Adipose tissue (tissue), 3 donors: ENCODE results near the gene CCDC85B. TPM values are rescaled to one million over a fixed set of nuclear protein-coding genes. Genes with fewer than 3 reads are reported as not detected.

Experiments
- H3K27ac ChIP-seq: one replicate; pipeline ENCODE4 v1.5.1; 2013; ENCODE audit warnings: low read depth, low read length
- WGBS, 3 donors: extraction: QIAGEN DNeasy Blood & Tissue Kit; methylation state at CpG; one replicate each; pipeline ENCODE4 v1.1.7; 2013; 5-methylcytosine and 5-hydroxymethylcytosine counted together
- polyA plus RNA-seq, 3 donors: library from polyadenylated mRNA; stranded (reverse); fragments of 200-250 nt; gene quantifications; one replicate each; pipeline ENCODE4 v1.2.3, GENCODE V29; 2013
- donor health status: healthy with polysubstance abuse.
- donor health status: Bipolar disorder and iron deficiency.
- donor health status: healthy.

CCDC85B gene
- polyA plus RNA-seq, 3 donors: 18.1 to 75.3 (median 28.1) TPM

DNA sequence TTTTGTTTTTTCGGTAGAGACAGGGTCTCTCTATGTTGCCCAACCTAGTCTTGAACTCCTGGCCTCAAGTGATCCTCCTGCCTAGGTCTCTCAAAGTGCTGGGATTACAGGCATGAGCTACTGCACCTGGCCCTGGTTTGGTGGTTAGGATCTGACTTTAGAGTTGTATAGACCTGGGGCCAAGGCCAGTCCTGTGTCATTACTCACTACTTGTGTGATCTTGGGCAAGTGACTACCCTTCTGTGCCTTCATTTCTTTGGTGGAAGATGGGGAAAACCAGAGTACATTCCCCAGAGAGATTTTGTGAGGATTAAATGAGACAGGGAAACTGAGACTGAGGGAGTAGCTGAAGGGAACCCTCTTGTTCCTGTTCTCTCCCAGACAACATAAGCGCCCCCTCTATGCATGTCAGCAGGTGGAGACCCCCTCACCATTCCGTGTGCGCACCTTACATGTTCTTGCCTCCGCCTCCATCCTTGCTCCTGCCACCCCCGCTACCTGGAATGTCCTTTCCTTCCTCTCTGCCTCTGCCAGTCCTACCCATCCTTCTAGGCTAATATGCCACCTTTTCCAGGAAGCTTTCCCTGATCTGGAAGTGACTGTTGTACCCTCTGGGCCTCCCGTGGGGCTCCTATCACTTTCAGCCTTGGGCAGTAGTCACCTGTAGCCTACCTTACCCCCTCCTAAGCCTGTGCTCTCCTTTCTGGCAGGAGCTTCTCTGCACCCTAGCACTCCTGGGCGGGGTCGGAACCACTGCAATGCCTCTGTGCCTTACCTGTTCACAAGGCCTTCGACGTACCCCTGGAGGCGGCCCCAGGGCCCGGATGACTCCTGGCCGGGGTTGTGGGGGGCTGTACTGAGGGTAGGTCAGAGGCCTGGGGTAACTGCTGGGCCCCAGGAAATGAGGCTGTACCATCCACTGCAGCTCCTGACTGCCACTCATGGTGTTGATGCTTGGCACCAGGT is 5.8 kb downstream of the CCDC85B start:
- 87 to 94% (median 94%) methylated on average over 14 of the region's 14 CpGs for WGBS, 3 donors
- H3K27ac ChIP-seq: no peak overlapping the region

GRCh38 chr11:65897020-65897471 is 6.6 kb downstream of the CCDC85B start:
- no peak overlapping the region for H3K27ac ChIP-seq
- 86 to 94% (median 93%) methylated on average over 4 of the region's 4 CpGs for WGBS, 3 donors

GRCh38 chr11:65898656-65899355 is 8.3 kb downstream of the CCDC85B start:
- 25 to 41% (median 27%) methylated on average over 16 to 28 of the region's 28 CpGs for WGBS, 3 donors
- H3K27ac ChIP-seq: no peak overlapping the region

DNA sequence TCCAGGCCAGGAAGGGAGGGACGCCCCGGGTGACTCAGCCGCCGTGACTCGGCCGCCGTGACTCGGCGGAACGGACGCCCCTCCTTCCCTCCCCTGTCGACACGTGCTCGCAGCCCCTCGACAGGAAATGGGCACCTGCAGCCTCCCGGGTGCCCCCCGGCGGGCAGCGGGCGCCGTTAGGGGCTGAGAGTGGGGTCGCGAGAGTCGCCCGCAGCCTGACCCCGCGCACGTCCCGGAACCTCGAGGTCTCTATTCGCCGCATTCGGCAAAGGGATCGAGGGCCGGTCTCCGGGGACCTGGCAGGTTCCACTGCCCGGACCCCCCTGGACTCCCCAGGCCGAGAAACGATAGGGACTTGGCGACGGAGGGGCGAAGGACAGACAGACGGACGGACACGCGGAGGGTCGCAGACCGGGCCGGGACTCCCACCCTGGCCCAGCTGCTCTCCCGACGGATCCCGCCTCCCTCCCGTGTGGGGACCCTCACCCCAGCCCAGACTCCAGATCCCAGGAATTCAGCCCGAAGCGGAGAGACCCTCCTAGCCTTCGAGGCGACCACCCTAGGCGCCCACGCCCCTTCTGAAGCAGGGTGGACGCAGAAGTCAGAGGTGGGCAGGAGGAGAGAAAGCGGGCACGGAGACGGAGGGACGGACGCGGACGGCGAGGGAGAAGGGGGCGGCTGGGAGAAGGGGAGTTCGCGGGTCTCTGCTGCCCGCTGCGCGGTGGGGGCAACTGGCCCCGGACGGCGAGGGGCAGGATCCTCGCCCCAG is 9.1 kb downstream of the CCDC85B start:
- 1 to 2% (median 2%) methylated on average over 64 to 78 of the region's 78 CpGs for WGBS, 3 donors
- H3K27ac ChIP-seq: no peak overlapping the region

GRCh38 chr11:65900125-65900898 is 9.8 kb downstream of the CCDC85B start, which contains the start of gene FOSL1:
Gene FOSL1 (minus strand): TSS chr11:65900388. CDS start chr11:65900339, 49 bp downstream.
- 1 to 3% (median 2%) methylated on average over 68 to 80 of the region's 80 CpGs for WGBS, 3 donors
- no peak within 1 kb of the TSS for H3K27ac ChIP-seq

- H3K27ac ChIP-seq: no peak overlapping the region
- WGBS, 3 donors: 73 to 83% (median 75%) methylated on average over 11 of the region's 11 CpGs
Observed at GRCh38 chr11:65900899-65901180, 10.4 kb downstream of the CCDC85B start.

- H3K27ac ChIP-seq: no peak overlapping the region
- WGBS, 3 donors: 22 to 51% (median 26%) methylated on average over 5 of the region's 5 CpGs
Observed at GRCh38 chr11:65903068-65903481, 12.6 kb downstream of the CCDC85B start.

GRCh38 chr11:65903715-65904114 is 13.2 kb downstream of the CCDC85B start:
- no peak overlapping the region for H3K27ac ChIP-seq
- WGBS, 3 donors: 65 to 82% (median 74%) methylated on average over 8 of the region's 8 CpGs

DNA sequence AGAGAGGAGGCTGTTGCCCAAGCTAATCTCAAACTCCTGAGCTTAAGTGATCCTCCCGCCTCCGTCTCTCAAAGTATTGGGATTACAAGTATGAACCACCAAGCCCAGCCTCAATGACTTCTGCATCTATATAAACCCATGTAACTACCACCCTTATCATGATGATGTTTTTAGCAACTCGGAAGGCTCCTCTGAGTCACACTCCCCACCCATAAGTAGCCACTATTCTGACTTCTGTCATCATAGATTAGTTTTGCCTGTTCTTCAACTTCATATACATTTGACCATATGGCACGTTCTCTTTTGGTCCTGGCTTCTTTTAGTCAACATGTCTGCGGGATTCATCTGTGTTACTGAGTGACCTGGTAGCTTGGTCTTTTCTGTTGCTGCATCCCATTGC is 16.1 kb downstream of the CCDC85B start:
- WGBS, 3 donors: 84 to 88% (median 88%) methylated on average over 5 of the region's 5 CpGs
- H3K27ac ChIP-seq: no peak overlapping the region

- no peak overlapping the region for H3K27ac ChIP-seq
- WGBS, 3 donors: 75 to 81% (median 80%) methylated on average over 6 of the region's 6 CpGs
Observed at GRCh38 chr11:65907878-65908277, 17.4 kb downstream of the CCDC85B start.

- H3K27ac ChIP-seq: no peak overlapping the region
- WGBS, 3 donors: 18 to 22% (median 19%) methylated on average over 14 of the region's 14 CpGs
Observed at GRCh38 chr11:65911682-65912568, 21.5 kb downstream of the CCDC85B start.

- no peak overlapping the region for H3K27ac ChIP-seq
- WGBS, 3 donors: 45 to 71% (median 48%) methylated on average over 4 of the region's 4 CpGs
Observed at GRCh38 chr11:65912845-65913244, 22.4 kb downstream of the CCDC85B start.

DNA sequence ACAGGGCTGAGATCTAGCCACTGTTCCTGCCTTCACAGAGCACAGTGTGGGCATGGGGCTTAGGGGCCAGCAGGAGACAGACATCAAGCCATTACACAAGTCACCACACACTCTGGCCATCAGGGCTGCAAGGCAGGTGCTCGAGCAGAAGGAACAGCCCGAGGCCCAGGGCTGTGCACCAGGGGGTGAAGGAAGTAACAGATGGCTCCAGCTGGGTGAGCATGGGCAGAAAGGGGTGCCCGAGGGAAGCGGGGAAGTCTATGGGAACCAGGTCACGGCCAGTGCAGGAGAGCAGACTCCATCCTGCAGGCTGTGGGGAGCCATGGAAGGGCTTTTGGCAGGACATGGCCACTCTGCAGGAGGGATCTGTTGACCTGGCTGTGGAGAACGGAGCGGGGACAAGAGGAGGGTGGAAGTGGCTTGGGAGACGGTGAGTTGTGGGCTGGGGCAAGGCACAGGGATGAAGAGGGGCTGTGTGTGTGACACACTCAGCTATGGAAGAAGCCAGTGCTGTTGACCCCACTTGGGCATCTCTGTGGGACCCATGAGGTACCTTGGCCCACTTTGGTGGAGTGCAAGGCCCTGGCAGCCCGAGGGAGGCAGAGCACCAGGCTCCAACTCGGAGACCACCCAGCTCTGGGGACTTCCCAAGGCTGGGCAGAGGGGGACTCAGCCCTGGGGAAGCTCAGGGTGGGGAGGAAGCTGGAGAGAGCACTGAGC is 24.8 kb downstream of the CCDC85B start:
- WGBS, 3 donors: 46 to 63% (median 52%) methylated on average over 10 of the region's 10 CpGs
- no peak overlapping the region for H3K27ac ChIP-seq

GRCh38 chr11:65915821-65916251 is 25.4 kb downstream of the CCDC85B start:
- H3K27ac ChIP-seq: no peak overlapping the region
- WGBS, 3 donors: 14 to 52% (median 18%) methylated on average over 11 to 13 of the region's 13 CpGs

GRCh38 chr11:65916391-65916790 is 25.9 kb downstream of the CCDC85B start:
- WGBS, 3 donors: 66 to 71% (median 66%) methylated on average over 7 of the region's 7 CpGs
- H3K27ac ChIP-seq: no peak overlapping the region

- WGBS, 3 donors: 90 to 100% (median 92%) methylated on average over 3 of the region's 3 CpGs
- no peak overlapping the region for H3K27ac ChIP-seq
Observed at GRCh38 chr11:65917077-65917433, 26.6 kb downstream of the CCDC85B start.
